Suprapubic skin (tissue), 4 donors: ENCODE results near the gene KDM2A.

Experiments
- CTCF ChIP-seq, 2 donors: fragments of 200-600 bp in 1 of 2; fragments of 450-650 bp in 1 of 2; sonication (generic) in 1 of 2; IDR thresholded peaks; one replicate each; pipeline ENCODE4 v1.5.1; 2016 to 2019; ENCODE audit warnings: antibody characterized with exemption in 2 of 2, mild to moderate bottlenecking in 1 of 2, moderate library complexity in 1 of 2
- EP300 ChIP-seq: sonication (generic); formaldehyde crosslinking; IDR thresholded peaks from one replicate; pipeline ENCODE4 v1.6.1; 2017; ENCODE audit warnings: antibody characterized with exemption
- POLR2A ChIP-seq, 2 donors: fragments of 450-650 bp; IDR thresholded peaks; one replicate each; pipeline ENCODE4 v1.6.1; 2017; ENCODE audit warnings: antibody characterized with exemption in 2 of 2, mild to moderate bottlenecking in 2 of 2, moderate library complexity in 2 of 2
- POLR2AphosphoS5 ChIP-seq, 3 donors: sonication (generic); formaldehyde crosslinking; IDR thresholded peaks; one replicate each; pipeline ENCODE4 v1.6.1; 2017; ENCODE audit warnings: antibody characterized with exemption in 3 of 3

- TF ChIP-seq POLR2A (IDR thresholded peaks at IDR 0.05) (no peak), CTCF (IDR thresholded peaks at IDR 0.05) (no peak), POLR2AphosphoS5 (IDR thresholded peaks at IDR 0.05) (no peak), EP300 (no peak)
Measured at GRCh38 chr11:67247946-67248550, 129.0 kb downstream of the KDM2A start.
